Ascending aorta (tissue), 2 donors: ENCODE results near the gene DCBLD1. TPM values are rescaled to one million over a fixed set of nuclear protein-coding genes. Genes with fewer than 3 reads are reported as not detected.

ENCODE experiments used
- DNase-seq, 2 donors: peaks; one replicate each; pipeline ENCODE4 v3.0.0-alpha.2; 2019; ENCODE audit warnings: low spot score in 2 of 2
- H3K27ac ChIP-seq, 2 donors: fragments of 200-600 bp; sonication (generic); one replicate each; pipeline ENCODE4 v1.5.1; 2016 to 2017; ENCODE audit warnings: mild to moderate bottlenecking in 1 of 2
- H3K27me3 ChIP-seq: fragments of 200-600 bp; sonication (generic); one replicate; pipeline ENCODE4 v1.5.1; 2017
- H3K36me3 ChIP-seq, 2 donors: fragments of 200-600 bp; sonication (generic); one replicate each; pipeline ENCODE4 v1.5.1; 2016
- H3K4me1 ChIP-seq, 2 donors: fragments of 200-600 bp; sonication (generic); one replicate each; pipeline ENCODE4 v1.5.1; 2016 to 2017; ENCODE audit warnings: mild to moderate bottlenecking in 1 of 2
- H3K4me3 ChIP-seq, 2 donors: fragments of 200-600 bp; sonication (generic); one replicate each; pipeline ENCODE4 v1.5.1; 2016 to 2017; ENCODE audit warnings: mild to moderate bottlenecking in 1 of 2
- H3K9me3 ChIP-seq, 2 donors: fragments of 200-600 bp; sonication (generic); one replicate each; pipeline ENCODE4 v1.5.1; 2016
- intact Hi-C: fragments of 100-400 bp; cut with DNase I; formaldehyde crosslinking; loops from one replicate; pipeline ENCODE4 v1.15.1; 2023
- total RNA-seq: library from RNA; depleted of rRNA; stranded (reverse); fragments of >200 nt; gene quantifications from one replicate; pipeline ENCODE4 v1.1.0, GENCODE V29; 2016
- TF ChIP-seq, protein P1 (sequence below), 3 experiments: fragments of 200-600 bp in 2 of 3; fragments of 450-650 bp in 1 of 3; sonication (generic) in 2 of 3; IDR thresholded peaks; one replicate each; pipeline ENCODE4 v1.5.1; 2016 to 2019; ENCODE audit warnings: antibody characterized with exemption in 3 of 3, mild to moderate bottlenecking in 1 of 3, moderate library complexity in 1 of 3

DCBLD1 gene
- total RNA-seq, 1 donor from 2014 or later = 0.85 TPM

DNA sequence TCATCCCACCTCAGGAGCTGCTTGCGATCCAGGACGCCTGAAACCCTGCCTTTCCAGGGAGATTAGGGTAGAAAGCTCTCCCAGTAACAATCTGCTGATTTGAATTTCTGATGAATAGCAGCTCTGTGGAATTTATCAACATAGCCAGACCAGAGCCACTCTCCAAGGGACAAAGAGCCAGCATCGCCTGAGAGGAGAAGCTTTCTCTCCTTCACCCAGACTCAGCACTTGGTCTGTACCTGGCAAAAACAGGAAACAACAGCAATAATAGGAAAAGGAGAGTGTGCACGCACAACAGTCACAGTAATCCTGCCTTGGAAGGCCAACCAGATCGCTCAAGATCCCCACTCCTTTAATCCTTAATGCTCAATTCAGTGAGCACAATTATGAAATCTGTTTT, 34.5 kb upstream of the DCBLD1 start:
- intact Hi-C loops = loop anchor here (5.0 kb wide), 1 partner anchor 229 kb away; the partner anchor contains the start of gene NUS1
- Histone ChIP-seq H3K9me3 (no peaks in the 10 kb centered on the region), H3K4me1 (peaks cover 0 to 13% of the 10 kb centered on the region in 2 donors), H3K36me3 (no peaks in the 10 kb centered on the region), H3K27me3 (no peaks in the 10 kb centered on the region), H3K27ac (no peak overlapping the region), H3K4me3 (no peak overlapping the region)
- TF ChIP-seq, protein P1, sequence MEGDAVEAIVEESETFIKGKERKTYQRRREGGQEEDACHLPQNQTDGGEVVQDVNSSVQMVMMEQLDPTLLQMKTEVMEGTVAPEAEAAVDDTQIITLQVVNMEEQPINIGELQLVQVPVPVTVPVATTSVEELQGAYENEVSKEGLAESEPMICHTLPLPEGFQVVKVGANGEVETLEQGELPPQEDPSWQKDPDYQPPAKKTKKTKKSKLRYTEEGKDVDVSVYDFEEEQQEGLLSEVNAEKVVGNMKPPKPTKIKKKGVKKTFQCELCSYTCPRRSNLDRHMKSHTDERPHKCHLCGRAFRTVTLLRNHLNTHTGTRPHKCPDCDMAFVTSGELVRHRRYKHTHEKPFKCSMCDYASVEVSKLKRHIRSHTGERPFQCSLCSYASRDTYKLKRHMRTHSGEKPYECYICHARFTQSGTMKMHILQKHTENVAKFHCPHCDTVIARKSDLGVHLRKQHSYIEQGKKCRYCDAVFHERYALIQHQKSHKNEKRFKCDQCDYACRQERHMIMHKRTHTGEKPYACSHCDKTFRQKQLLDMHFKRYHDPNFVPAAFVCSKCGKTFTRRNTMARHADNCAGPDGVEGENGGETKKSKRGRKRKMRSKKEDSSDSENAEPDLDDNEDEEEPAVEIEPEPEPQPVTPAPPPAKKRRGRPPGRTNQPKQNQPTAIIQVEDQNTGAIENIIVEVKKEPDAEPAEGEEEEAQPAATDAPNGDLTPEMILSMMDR (IDR thresholded peaks at IDR 0.05) = no peak
- no peak for DNase-seq

DNA sequence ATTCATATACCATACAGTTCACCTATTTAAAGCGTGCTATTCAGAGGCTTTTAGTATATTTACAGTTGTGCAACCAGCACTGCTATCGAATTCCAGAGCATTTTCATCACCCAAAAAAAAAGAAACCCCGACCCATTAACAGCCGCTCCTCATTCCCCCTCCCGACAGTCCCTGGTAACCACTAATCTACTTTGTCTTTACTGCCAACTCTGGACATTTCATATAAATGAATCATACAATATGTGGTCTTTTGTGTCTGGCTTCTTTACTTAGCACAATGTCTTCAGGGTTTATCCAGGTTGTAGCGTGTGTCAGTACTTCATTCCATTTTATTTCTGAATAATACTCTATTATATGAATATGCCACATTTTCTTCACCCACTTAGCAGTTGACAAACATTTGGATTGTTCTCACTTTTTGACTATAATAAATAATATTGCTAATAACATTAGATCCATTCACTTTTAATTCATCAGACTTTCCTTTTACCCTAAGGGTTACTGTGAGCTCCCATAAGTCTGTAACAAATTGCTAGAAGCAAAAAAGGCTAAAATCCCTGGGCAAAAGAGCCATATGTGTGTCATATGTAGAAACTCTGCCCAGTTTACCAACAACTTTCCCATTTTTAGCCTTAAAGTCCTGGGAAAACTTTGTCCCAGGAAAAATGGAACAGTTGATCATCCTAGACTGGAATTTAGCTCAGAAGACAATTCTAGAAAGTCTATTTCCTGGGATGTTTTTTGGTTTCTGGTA, 33.6 kb upstream of the DCBLD1 start:
- no peaks in the 10 kb centered on the region for H3K9me3 ChIP-seq
- H3K36me3 ChIP-seq = no peaks in the 10 kb centered on the region
- intact Hi-C loops = loop anchor here (1.0 to 5.0 kb wide), 2 partner anchors 107 to 228 kb away; partner anchors contain the start of gene NUS1
- peaks cover 0 to 13% of the 10 kb centered on the region in 2 donors for H3K4me1 ChIP-seq
- H3K27ac ChIP-seq = peak overlapping the region; percentile 56 to 63
- H3K4me3 ChIP-seq = peak overlapping the region in 1 of 2 donors; percentile 0
- no peaks in the 10 kb centered on the region for H3K27me3 ChIP-seq
- TF ChIP-seq, protein P1 (IDR thresholded peaks at IDR 0.05) = no peak
- DNase-seq = no peak

DNA sequence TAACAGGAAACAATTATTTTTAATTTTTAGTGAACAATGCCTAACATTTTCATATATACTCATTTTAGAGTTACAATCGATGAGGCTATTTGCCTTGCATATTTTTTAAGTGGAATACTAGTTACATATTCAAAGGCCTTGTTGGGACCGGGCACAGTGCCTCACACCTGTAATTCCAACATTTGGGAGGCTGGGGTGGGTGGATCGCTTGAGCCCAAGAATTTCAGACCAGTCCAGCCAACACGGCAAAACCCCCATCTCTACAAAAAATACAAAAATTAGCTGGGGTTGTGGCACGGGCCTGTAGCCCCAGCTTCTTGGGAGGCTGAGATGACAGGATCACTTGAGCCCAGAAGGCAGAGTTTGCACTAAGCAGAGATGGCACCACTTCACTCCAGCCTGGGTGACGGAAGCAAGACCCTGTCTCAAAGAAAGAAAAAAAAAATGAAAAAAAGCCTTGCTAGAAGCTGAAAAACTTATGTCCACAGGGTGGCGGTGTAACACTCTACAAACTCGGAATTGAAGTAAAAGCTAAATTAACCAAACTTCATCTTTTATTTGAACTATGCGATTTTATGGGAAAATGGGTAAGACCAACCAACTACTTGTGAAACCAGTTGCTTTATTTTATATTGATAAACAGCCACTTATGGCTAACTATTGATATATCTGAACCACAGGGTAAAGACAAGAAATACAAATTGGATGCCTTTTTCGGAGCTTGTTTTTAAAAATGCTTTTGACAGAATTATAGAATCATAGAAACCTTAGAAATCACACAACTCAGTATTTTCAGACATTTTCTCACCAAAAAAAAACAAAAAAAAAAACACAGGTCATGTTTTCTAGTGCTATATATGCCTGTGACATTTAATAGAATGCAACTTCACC, 32.7 kb upstream of the DCBLD1 start:
- TF ChIP-seq, protein P1 (IDR thresholded peaks at IDR 0.05) = peak; percentile 53 to 81 (median 76)
- no peaks in the 10 kb centered on the region for H3K27me3 ChIP-seq
- peak in 1 of 2 donors; percentile 76 for DNase-seq
- H3K9me3 ChIP-seq = no peaks in the 10 kb centered on the region
- no peaks in the 10 kb centered on the region for H3K36me3 ChIP-seq
- H3K27ac ChIP-seq = peak overlapping the region; percentile 56 to 63
- H3K4me1 ChIP-seq = peaks cover 0 to 13% of the 10 kb centered on the region in 2 donors
- H3K4me3 ChIP-seq = peak overlapping the region in 1 of 2 donors; percentile 3
- intact Hi-C loops = loop anchor here (1.0 to 5.0 kb wide), 5 partner anchors 33 to 228 kb away; partner anchors contain the start of genes DCBLD1 and NUS1

DNA sequence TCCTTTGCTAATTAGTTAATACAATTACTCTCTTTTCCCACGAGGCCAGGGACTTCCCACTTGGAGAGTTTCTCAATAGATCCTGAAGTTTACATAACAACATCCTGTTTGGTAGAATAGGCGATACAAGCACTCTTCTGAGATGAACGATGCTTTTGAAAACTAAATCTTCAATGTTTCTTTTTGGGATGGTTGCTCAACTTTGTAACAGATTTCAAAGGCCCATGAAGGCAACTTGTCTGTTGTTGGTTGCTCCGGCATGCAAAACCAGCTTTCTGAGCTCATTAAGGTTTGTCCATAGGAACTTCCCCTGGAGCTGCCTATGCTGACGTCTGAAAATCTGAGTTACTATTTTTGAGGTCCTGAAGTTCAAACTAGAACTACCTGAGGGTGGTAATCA, 30.8 kb upstream of the DCBLD1 start:
- H3K4me1 ChIP-seq = peaks cover 0 to 13% of the 10 kb centered on the region in 2 donors
- intact Hi-C loops = loop anchor here (2.0 kb wide), 2 partner anchors 31 to 105 kb away; partner anchors contain the start of gene DCBLD1
- TF ChIP-seq, protein P1 (IDR thresholded peaks at IDR 0.05) = no peak
- no peaks in the 10 kb centered on the region for H3K36me3 ChIP-seq
- H3K27ac ChIP-seq = no peak overlapping the region
- DNase-seq = no peak
- H3K4me3 ChIP-seq = no peak overlapping the region
- no peaks in the 10 kb centered on the region for H3K9me3 ChIP-seq
- no peaks in the 10 kb centered on the region for H3K27me3 ChIP-seq

DNA sequence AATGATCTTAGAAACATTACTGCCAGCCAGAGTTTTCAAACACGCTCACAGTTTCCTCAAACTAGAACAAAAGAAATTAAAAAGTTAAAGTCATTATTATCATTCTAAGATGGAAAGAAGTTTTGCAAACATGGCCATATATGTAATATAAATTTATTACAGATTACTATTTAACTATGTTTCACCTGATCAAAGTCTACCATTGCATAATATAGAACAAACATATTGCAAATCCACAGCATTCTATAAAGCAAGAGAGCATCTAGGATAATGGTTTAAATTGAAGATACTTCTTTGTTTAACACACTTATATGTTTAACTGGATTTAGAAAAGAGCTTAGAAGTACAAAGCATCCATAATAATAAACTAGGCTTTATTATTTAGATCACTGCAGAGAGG, 26.2 kb upstream of the DCBLD1 start:
- intact Hi-C loops = no loop called here
- TF ChIP-seq, protein P1 (IDR thresholded peaks at IDR 0.05) = no peak

More for the DNA sequence above, 26.2 kb upstream of the DCBLD1 start:
- H3K36me3 ChIP-seq = no peaks in the 10 kb centered on the region
- no peak overlapping the region for H3K4me3 ChIP-seq
- H3K27ac ChIP-seq = no peak overlapping the region
- H3K9me3 ChIP-seq = no peaks in the 10 kb centered on the region
- no peak for DNase-seq
- no peaks in the 10 kb centered on the region for H3K4me1 ChIP-seq
- no peaks in the 10 kb centered on the region for H3K27me3 ChIP-seq
